Activated CD4-positive, alpha-beta T cell treated with anti-CD3 and anti-CD28 coated beads for 36 hours (primary cell): ENCODE data around the gene AKR1B1. TPM values are rescaled to one million over a fixed set of nuclear protein-coding genes. Genes with fewer than 3 reads are reported as not detected.
A peak's percentile ranks its signal among the peaks of the same experiment; 100 is the strongest.

ENCODE experiments used
- ATAC-seq: fragments of 200-7000 bp; cut with Tn5 transposase; one replicate; pipeline ENCODE4 v1.10.0; 2021; ENCODE audit warnings: mild to moderate bottlenecking, moderate library complexity
- CTCF ChIA-PET: fragments of 350-600 bp; sonication (Branson Sonifier 250); formaldehyde crosslinking; loops from one replicate; lab custom pipeline; 2021; ENCODE audit warnings: antibody characterized with exemption; lab: Charles Lee
- POLR2A ChIA-PET: fragments of 350-600 bp; sonication (Branson Sonifier 250); formaldehyde crosslinking; loops from one replicate; lab custom pipeline; 2021; ENCODE audit warnings: antibody characterized with exemption, inconsistent platforms; lab: Charles Lee
- DNase-seq: peaks from one replicate; pipeline ENCODE4 v3.0.0-alpha.2; 2020
- H3K27ac Mint-ChIP-seq: one replicate; pipeline ENCODE4 v1.8.0; 2021; ENCODE audit warnings: mixed read lengths
- H3K27me3 Mint-ChIP-seq: one replicate; pipeline ENCODE4 v1.8.0; 2021; ENCODE audit warnings: mixed read lengths
- H3K36me3 Mint-ChIP-seq: one replicate; pipeline ENCODE4 v1.8.0; 2021; ENCODE audit warnings: low read depth, mixed read lengths
- H3K4me1 Mint-ChIP-seq: one replicate; pipeline ENCODE4 v1.8.0; 2021; ENCODE audit warnings: mixed read lengths
- H3K4me3 Mint-ChIP-seq: one replicate; pipeline ENCODE4 v1.8.0; 2021; ENCODE audit warnings: mild to moderate bottlenecking, moderate library complexity, mixed read lengths
- H3K9me3 Mint-ChIP-seq: one replicate; pipeline ENCODE4 v1.8.0; 2021; ENCODE audit warnings: low read depth, mixed read lengths
- intact Hi-C, 2 experiments: fragments of 100-400 bp; cut with DNase I in 1 of 2; cut with micrococcal nuclease in 1 of 2; formaldehyde crosslinking; loops; one replicate each; pipeline versions ENCODE4 v1.14.2 to v1.15.1; 2022 to 2024; cut with DNase I, micrococcal nuclease
- total RNA-seq, 2 experiments: library from RNA; stranded (reverse); gene quantifications; one replicate each; pipeline ENCODE4 v1.2.3, GENCODE V29; 2021

AKR1B1 gene
- total RNA-seq, 2 experiments from 2014 or later = 88.1 to 120 TPM

GRCh38 chr7:134483296-134483695, 24.4 kb upstream of the AKR1B1 start:
- ChIA-PET CTCF (interaction anchor here (0.8 to 1.0 kb wide), 2 partner anchors 15 to 64 kb away, joined by 3 read pairs; no protein-coding TSS in a partner anchor), POLR2A (no interaction called here)
- Mint-ChIP-seq H3K9me3 (peaks cover 3% of the 10 kb centered on the region), H3K4me1 (no peaks in the 10 kb centered on the region), H3K36me3 (no peaks in the 10 kb centered on the region), H3K4me3 (no peak overlapping the region), H3K27ac (no peak overlapping the region), H3K27me3 (peaks cover 11% of the 10 kb centered on the region)
- DNase-seq = no peak
- no peak for ATAC-seq
- intact Hi-C loops = no loop called here

DNA sequence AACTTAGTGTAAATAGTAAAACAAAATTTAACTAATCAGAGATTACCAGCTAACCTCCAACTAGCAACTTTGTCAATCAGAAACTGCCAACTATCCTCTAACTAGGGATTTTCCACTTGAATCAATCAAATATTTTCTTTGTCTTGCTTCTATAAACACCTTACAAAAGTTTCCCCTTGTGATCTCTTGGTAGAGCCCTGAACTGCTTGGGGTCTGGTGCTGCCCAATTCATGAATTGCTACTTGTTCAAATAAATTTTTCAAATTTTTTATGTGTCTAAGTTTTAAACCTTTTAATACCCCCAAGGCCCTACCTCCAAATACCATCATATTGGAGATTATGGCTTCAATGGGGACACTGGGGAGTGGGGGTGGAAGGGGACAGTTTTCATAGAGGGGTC, 24.0 kb upstream of the AKR1B1 start:
- H3K27ac Mint-ChIP-seq = no peak overlapping the region
- POLR2A ChIA-PET = no interaction called here
- CTCF ChIA-PET = interaction anchor here (0.8 to 1.0 kb wide), 2 partner anchors 15 to 24 kb away, joined by 3 read pairs; no protein-coding TSS in a partner anchor
- H3K4me1 Mint-ChIP-seq = no peaks in the 10 kb centered on the region
- ATAC-seq (no peak), DNase-seq (no peak)
- H3K9me3 Mint-ChIP-seq = peaks cover 3% of the 10 kb centered on the region
- H3K4me3 Mint-ChIP-seq = no peak overlapping the region
- peaks cover 11% of the 10 kb centered on the region for H3K27me3 Mint-ChIP-seq
- H3K36me3 Mint-ChIP-seq = no peaks in the 10 kb centered on the region
- intact Hi-C loops = no loop called here

- no peak overlapping the region for H3K27ac Mint-ChIP-seq
- ChIA-PET POLR2A (no interaction called here), CTCF (interaction anchor here (0.6 to 1.3 kb wide), 6 partner anchors 25 to 67 kb away, joined by 3 to 5 read pairs (median 3); no protein-coding TSS in a partner anchor)
- H3K27me3 Mint-ChIP-seq = peaks cover 9% of the 10 kb centered on the region
- H3K4me3 Mint-ChIP-seq = no peak overlapping the region
- DNase-seq (no peak), ATAC-seq (no peak)
- H3K9me3 Mint-ChIP-seq = no peaks in the 10 kb centered on the region
- H3K4me1 Mint-ChIP-seq = no peaks in the 10 kb centered on the region
- no peaks in the 10 kb centered on the region for H3K36me3 Mint-ChIP-seq
- intact Hi-C loops = no loop called here
These were observed 22.3 kb upstream of the AKR1B1 start for GRCh38 chr7:134481167-134481566.

DNA sequence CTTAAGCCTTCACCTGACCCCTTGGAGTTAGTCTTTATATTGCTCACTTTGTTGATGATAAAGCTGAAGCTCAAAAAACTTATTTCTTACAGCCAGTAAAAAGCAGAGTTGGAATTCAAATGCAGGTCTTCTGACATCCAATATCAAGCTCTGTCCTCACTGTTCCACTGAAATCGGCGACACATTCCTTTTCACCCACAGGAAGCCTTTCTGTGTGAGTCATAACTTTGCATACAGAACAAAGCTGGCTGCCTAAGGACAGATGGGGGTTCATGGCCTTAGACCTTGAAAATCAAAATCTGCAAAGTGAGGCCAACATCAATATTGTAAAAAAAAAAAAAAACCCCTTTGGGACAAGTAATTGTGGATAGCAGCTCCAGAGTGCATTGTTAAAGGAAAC, 21.8 kb upstream of the AKR1B1 start:
- no peaks in the 10 kb centered on the region for H3K36me3 Mint-ChIP-seq
- ChIA-PET POLR2A (no interaction called here), CTCF (interaction anchor here (0.6 to 1.3 kb wide), 6 partner anchors 26 to 67 kb away, joined by 3 to 5 read pairs (median 3); no protein-coding TSS in a partner anchor)

DNA sequence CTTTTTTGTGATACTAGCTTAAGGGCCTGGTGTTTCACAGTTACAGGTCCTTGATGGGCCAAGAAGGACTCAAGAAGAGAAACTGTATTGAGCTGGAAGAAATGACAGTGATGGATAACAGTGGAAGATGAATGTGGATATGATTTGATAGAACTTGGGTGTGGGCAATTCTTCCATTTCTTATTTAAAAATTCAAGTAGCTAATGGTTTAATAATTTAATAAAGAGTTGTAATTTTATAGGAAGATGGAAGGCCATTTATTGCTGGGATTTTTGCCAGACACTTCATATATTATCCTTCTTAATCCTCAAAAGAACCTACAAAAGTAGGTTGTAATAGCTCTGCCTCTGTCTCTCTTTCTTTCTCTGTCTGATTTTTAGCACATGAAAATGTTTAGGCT, 21.3 kb upstream of the AKR1B1 start:
- Mint-ChIP-seq H3K4me1 (no peaks in the 10 kb centered on the region), H3K27ac (no peak overlapping the region), H3K9me3 (no peaks in the 10 kb centered on the region), H3K36me3 (no peaks in the 10 kb centered on the region), H3K27me3 (peaks cover 5% of the 10 kb centered on the region), H3K4me3 (no peak overlapping the region)
- ATAC-seq (no peak), DNase-seq (no peak)
- CTCF ChIA-PET = interaction anchor here (0.6 to 1.3 kb wide), 8 partner anchors 19 to 1088 kb away, joined by 3 to 5 read pairs (median 3); partner anchors contain the start of gene AKR1B1
- intact Hi-C loops = no loop called here
- POLR2A ChIA-PET = interaction anchor here (0.5 kb wide), 1 partner anchor 35 kb away, joined by 5 read pairs; no protein-coding TSS in a partner anchor

More for the DNA sequence above, 21.8 kb upstream of the AKR1B1 start:
- Mint-ChIP-seq H3K9me3 (no peaks in the 10 kb centered on the region), H3K4me1 (no peaks in the 10 kb centered on the region), H3K4me3 (no peak overlapping the region), H3K27ac (no peak overlapping the region), H3K27me3 (peaks cover 9% of the 10 kb centered on the region)
- DNase-seq (no peak), ATAC-seq (no peak)
- intact Hi-C loops = no loop called here

DNA sequence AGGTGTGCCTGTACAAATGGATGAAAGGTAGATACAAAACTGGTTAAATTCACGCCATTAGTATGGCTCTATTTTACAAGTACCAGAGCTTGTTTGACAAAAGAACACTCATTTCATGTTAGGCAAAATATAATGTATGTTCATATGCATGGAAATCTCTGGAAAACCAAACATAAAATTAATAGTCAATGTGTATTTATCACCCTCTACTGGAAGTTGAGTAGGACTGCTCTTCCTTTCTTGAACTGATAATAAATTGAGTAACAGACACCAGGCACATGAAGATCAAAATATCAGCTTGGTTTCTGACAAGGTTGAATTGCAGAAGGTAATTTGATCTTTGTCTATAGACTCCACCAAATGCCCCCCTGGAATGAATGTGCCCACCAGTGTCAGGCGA, 19.8 kb upstream of the AKR1B1 start:
- Mint-ChIP-seq H3K4me3 (no peak overlapping the region), H3K27me3 (peaks cover 2% of the 10 kb centered on the region), H3K36me3 (no peaks in the 10 kb centered on the region), H3K4me1 (peaks cover 2% of the 10 kb centered on the region), H3K9me3 (no peaks in the 10 kb centered on the region), H3K27ac (no peak overlapping the region)
- POLR2A ChIA-PET = no interaction called here
- CTCF ChIA-PET = interaction anchor here (0.6 to 1.6 kb wide), 3 partner anchors 35 to 129 kb away, joined by 3 read pairs; no protein-coding TSS in a partner anchor
- DNase-seq (no peak), ATAC-seq (no peak)
- intact Hi-C loops = no loop called here

DNA sequence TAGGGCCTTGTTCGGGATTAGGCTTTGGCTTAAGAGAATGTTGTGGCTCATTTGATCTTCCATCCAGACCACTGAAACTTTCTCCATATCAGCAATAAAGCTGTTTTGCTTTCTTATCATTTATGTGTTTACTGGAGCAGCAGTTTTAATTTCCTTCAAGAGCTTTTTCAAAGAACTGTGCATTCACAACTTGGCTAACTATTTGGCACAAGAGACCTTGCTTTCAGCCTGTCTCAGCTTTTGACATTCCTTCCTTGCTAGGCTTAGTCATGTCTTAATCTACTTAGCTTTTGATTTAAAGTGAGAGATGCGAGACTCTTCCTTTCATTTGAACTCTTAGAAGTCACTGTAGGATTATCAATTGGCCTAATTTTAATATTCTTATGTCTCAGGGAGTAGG, 19.1 kb upstream of the AKR1B1 start:
- peaks cover 2% of the 10 kb centered on the region for H3K27me3 Mint-ChIP-seq
- no peak overlapping the region for H3K4me3 Mint-ChIP-seq
- no peaks in the 10 kb centered on the region for H3K9me3 Mint-ChIP-seq
- no peak overlapping the region for H3K27ac Mint-ChIP-seq
- ChIA-PET POLR2A (no interaction called here), CTCF (interaction anchor here (0.6 to 1.6 kb wide), 7 partner anchors 8 to 145 kb away, joined by 3 to 4 read pairs (median 3); no protein-coding TSS in a partner anchor)
- intact Hi-C loops = no loop called here
- H3K36me3 Mint-ChIP-seq = no peaks in the 10 kb centered on the region
- DNase-seq (no peak), ATAC-seq (no peak)
- peaks cover 2% of the 10 kb centered on the region for H3K4me1 Mint-ChIP-seq

GRCh38 chr7:134476044-134476443, 17.1 kb upstream of the AKR1B1 start:
- Mint-ChIP-seq H3K4me1 (peaks cover 2% of the 10 kb centered on the region), H3K9me3 (no peaks in the 10 kb centered on the region), H3K27me3 (peaks cover 2% of the 10 kb centered on the region), H3K4me3 (no peak overlapping the region), H3K27ac (no peak overlapping the region), H3K36me3 (no peaks in the 10 kb centered on the region)
- ATAC-seq = no peak
- POLR2A ChIA-PET = no interaction called here
- no peak for DNase-seq
- intact Hi-C loops = no loop called here
- CTCF ChIA-PET = interaction anchor here (0.7 to 1.2 kb wide), 2 partner anchors 9 to 42 kb away, joined by 3 to 4 read pairs; no protein-coding TSS in a partner anchor

DNA sequence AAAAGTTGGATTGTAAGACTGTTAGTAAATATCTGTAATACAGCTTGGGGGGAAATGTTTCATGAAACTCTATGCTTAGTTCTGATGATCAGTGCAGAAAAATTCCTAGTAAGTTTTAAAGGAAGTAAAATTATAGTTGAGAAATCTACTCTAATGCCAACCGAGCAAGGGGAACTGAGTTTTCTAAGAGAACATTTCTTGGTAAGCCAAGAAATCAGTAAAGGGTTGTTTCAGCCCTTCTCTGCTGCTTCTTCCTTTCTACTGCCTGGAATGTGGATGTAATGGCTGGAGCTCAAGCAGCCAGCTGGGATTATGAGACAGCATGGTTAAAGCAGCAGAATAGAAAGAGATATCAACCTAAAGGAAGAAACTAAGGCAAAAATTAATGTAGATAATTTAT, 15.9 kb upstream of the AKR1B1 start:
- intact Hi-C loops = no loop called here
- Mint-ChIP-seq H3K27me3 (peaks cover 2% of the 10 kb centered on the region), H3K27ac (no peak overlapping the region), H3K9me3 (no peaks in the 10 kb centered on the region), H3K36me3 (no peaks in the 10 kb centered on the region), H3K4me3 (no peak overlapping the region), H3K4me1 (peaks cover 2% of the 10 kb centered on the region)
- DNase-seq = no peak
- ChIA-PET POLR2A (no interaction called here), CTCF (interaction anchor here (0.7 to 1.5 kb wide), 2 partner anchors 17 to 98 kb away, joined by 3 to 4 read pairs; partner anchors contain the start of gene AKR1B1)
- no peak for ATAC-seq

DNA sequence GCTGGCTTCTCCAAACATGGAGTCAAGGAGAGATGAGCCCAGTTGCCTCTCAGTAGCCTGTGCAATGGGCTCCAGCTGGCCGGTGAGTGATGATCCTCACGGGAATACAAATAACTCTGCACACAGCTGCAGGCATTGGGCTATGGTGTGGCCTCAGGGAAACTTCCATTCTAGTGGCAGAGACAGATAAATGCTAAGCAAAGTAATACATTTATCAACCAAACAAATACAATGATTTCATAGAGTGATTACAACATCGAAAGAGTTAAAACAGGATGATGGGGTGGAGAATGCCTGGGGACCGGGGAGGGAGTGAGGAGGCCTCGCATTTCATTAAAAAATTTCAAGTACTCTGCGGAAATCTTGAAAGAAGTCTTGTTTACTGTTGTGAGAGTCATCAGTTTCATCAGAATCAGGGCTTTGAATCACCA, 15.0 kb upstream of the AKR1B1 start:
- intact Hi-C loops = no loop called here
- Mint-ChIP-seq H3K27ac (no peak overlapping the region), H3K9me3 (no peaks in the 10 kb centered on the region), H3K4me1 (peaks cover 2% of the 10 kb centered on the region), H3K36me3 (no peaks in the 10 kb centered on the region), H3K27me3 (peaks cover 2% of the 10 kb centered on the region), H3K4me3 (no peak overlapping the region)
- ATAC-seq (no peak), DNase-seq (no peak)
- ChIA-PET POLR2A (no interaction called here), CTCF (no interaction called here)

GRCh38 chr7:134472572-134473244, 13.8 kb upstream of the AKR1B1 start:
- CTCF ChIA-PET = no interaction called here
- no peaks in the 10 kb centered on the region for H3K36me3 Mint-ChIP-seq
- ATAC-seq = no peak
- POLR2A ChIA-PET = no interaction called here
- intact Hi-C loops = no loop called here
- H3K27me3 Mint-ChIP-seq = peaks cover 2% of the 10 kb centered on the region
- DNase-seq = no peak
- no peaks in the 10 kb centered on the region for H3K9me3 Mint-ChIP-seq
- no peak overlapping the region for H3K4me3 Mint-ChIP-seq
- peaks cover 2% of the 10 kb centered on the region for H3K4me1 Mint-ChIP-seq
- H3K27ac Mint-ChIP-seq = no peak overlapping the region

- ATAC-seq (peak; percentile 78), DNase-seq (peak; percentile 41)
- Mint-ChIP-seq H3K36me3 (no peaks in the 10 kb centered on the region), H3K4me3 (no peak overlapping the region), H3K27ac (no peak overlapping the region), H3K9me3 (no peaks in the 10 kb centered on the region), H3K27me3 (no peaks in the 10 kb centered on the region), H3K4me1 (peaks cover 2% of the 10 kb centered on the region)
- intact Hi-C loops = no loop called here
- POLR2A ChIA-PET = no interaction called here
- CTCF ChIA-PET = interaction anchor here (0.6 kb wide), 1 partner anchor 22 kb away, joined by 3 read pairs; no protein-coding TSS in a partner anchor
These were observed 12.0 kb upstream of the AKR1B1 start for GRCh38 chr7:134470864-134471263.
